GM12865 (cell line): ENCODE results near the gene ZNF618.

Source experiments
- DNase-seq: peaks from one replicate; pipeline ENCODE4 v3.0.0; 2010; ENCODE audit warnings: low read depth
- H3K4me3 ChIP-seq: 2 replicates; pipeline ENCODE4 v1.5.1; 2011; ENCODE audit warnings: mild to moderate bottlenecking, low read depth, low read length, control low read depth
- TF ChIP-seq, protein P1 (sequence below): IDR thresholded peaks from 2 replicates; pipeline ENCODE4 v1.5.1; 2011; ENCODE audit warnings: low read length, control low read depth, low read depth, inconsistent platforms; ENCODE audit not compliant: insufficient read depth; ENCODE audit errors: missing control alignments

The ZNF618 gene

DNA sequence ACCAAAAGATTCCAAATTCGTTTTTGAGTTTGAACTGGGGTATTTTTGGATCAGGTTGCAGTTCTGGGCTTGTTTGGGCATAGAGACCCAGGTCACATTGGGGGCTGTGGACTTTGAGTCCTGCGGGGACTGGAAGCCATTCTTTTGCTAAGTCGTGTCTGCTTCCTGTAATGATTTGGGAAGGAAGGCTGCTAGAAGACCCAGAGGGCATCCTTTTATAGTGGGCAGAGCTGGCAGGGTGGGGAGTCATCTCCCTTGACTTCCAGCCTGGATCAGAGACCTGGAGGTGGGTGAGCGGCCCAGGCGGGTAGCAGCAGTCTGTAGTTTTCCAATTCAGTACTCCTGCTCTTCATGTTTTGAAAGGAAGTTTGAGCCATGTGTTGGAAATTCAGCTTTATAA is 11.3 kb downstream of the ZNF618 start:
- TF ChIP-seq, protein P1, sequence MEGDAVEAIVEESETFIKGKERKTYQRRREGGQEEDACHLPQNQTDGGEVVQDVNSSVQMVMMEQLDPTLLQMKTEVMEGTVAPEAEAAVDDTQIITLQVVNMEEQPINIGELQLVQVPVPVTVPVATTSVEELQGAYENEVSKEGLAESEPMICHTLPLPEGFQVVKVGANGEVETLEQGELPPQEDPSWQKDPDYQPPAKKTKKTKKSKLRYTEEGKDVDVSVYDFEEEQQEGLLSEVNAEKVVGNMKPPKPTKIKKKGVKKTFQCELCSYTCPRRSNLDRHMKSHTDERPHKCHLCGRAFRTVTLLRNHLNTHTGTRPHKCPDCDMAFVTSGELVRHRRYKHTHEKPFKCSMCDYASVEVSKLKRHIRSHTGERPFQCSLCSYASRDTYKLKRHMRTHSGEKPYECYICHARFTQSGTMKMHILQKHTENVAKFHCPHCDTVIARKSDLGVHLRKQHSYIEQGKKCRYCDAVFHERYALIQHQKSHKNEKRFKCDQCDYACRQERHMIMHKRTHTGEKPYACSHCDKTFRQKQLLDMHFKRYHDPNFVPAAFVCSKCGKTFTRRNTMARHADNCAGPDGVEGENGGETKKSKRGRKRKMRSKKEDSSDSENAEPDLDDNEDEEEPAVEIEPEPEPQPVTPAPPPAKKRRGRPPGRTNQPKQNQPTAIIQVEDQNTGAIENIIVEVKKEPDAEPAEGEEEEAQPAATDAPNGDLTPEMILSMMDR: no peak
- DNase-seq: no peak

DNA sequence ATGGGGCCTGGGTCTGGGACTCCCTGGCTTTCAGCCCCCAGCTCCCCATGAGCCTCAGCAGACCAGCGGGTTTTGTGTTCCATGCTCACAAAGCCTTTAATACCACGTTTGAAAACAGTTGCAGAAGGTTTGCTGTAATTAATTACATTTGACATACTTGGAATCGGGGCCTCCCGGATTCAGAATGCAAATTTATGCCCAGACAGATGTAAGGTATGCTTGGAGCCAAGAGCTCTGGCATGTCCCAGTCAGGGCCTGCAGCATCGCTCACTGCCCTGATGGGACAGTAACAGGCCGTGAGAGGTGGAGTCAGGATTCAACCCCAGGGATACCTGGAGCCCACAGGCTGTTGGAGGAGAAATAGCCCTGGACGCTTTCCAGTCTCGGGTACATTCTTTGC is 12.2 kb downstream of the ZNF618 start:
- no peak for DNase-seq
- H3K4me3 ChIP-seq: no peak overlapping the region
- TF ChIP-seq, protein P1: no peak

More for the DNA sequence above, 11.3 kb downstream of the ZNF618 start:
- no peak overlapping the region for H3K4me3 ChIP-seq

DNA sequence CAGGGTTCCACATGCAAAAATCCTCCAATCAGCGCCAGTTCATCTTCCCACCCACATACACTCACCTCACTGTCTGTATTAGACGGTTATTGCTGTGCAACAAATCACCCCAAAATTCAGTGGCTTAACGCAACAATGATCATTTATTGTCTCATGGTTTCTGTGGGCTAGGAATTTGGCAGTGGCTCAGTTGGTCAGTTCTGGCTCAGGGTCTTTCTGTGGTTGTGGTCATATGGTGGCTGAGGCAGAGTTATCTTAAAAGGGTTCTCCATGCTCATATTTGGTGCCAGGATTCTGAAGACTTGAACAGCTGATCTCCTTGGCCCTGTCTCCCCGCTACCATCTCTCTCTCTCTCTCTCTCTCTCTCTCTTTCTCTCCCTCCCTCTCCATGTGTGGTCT is 12.9 kb downstream of the ZNF618 start:
- DNase-seq: no peak
- TF ChIP-seq, protein P1: no peak
- H3K4me3 ChIP-seq: no peak overlapping the region

DNA sequence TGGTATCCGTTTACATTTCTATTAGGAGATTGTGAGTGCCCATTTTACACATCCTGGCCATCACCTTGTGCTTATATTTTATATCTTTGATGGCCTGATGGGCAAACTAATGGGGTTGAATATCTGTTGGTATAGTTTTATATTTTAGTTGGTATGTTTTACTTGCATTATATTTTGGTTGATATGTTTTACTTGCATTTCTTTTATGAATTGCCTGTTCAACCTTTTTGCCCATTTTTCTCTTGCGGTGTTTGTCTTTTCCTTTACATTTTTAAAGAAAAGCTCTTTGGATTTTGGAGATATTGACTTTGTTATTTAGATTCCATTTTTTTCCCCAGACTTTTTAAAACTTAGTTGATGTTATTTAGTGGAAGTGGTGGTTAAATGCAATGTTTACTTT is 14.6 kb downstream of the ZNF618 start:
- DNase-seq: no peak
- H3K4me3 ChIP-seq: no peak overlapping the region
- TF ChIP-seq, protein P1: no peak

DNA sequence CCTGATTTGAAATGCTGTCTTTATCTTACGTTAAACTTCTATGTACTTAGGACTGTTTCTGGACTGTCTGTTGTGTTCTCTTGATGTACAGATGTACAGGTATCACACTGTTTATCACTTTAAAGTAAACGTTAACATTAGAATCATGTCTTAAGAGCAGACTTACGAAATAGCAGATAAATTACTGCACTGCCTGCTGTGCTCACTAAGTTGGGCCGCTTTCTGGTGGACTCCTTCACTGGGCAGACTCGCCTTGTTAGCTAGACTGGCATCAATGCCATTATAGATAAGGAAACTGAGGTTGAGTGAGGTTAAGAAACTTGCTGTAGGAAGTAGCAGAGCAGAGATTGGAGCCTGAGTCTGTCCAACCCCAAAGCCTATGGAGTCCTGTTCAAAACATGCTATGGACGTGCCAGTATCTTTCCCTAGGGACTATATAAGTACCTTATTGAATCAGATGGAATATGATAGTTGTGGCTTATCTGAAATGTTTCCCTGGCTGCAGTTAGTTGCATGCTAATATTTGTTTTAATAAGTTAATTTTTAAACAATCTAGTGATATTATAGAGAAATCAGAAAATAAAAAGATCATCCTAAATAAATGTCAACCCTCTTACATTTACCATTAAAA is 16.9 kb downstream of the ZNF618 start:
- TF ChIP-seq, protein P1: no peak
- H3K4me3 ChIP-seq: no peak overlapping the region
- DNase-seq: no peak

DNA sequence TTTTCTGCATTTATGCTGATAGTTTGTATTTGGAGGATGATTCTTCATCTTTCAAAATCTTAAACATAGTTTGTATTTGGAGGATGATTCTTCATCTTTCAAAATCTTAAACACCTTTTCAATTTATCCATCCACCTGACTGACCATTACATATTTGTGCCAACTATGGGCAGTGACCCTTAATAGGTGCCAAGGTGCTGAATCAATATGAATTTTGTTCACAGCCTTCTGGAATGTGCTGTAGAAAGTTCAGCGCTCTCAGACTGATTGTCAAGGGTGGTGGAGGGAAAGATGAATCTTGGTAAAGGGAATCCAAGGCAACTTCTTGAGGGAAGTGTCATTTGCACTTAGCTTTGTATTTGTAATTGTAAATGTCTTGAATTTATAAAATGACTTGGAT is 18.1 kb downstream of the ZNF618 start:
- no peak overlapping the region for H3K4me3 ChIP-seq
- TF ChIP-seq, protein P1: no peak
- no peak for DNase-seq

DNA sequence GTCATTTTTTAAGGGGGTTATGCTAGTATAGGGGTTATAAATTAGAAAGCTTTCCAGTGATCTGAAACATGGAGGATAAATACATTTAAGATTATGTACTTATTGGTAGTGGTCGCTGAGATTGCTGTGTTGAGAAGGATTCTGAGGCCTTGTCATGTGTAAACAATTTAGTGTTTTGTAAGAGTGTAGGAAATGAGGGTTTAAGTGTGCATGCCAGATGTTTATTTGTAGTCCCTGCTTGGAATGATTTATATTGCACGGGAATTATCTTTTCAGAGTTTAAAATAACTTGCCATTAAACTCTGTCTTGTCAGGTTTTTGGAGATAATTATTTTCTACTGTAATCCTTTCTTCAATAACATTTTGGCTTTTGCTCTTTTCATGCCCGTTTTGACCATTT is 19.4 kb downstream of the ZNF618 start:
- no peak for DNase-seq
- no peak overlapping the region for H3K4me3 ChIP-seq
- TF ChIP-seq, protein P1: no peak
